GM06990 (cell line): ENCODE data around the gene CCSAP.
A peak's percentile ranks its signal among the peaks of the same experiment; 100 is the strongest.
"Not testable (repeated sequence)": the region's sequence is repeated elsewhere in the genome, so short reads cannot be mapped to it uniquely, and the experiment has no call there.

ENCODE experiments used
- DNase-seq: peaks from one replicate; pipeline ENCODE4 v3.0.0-alpha.2; 2011; ENCODE audit not compliant: insufficient read length; ENCODE audit errors: extremely low read depth
- H3K27me3 ChIP-seq: replicated peaks from 2 replicates; pipeline ENCODE4 v1.6.0; 2011; ENCODE audit warnings: low read length; ENCODE audit not compliant: control insufficient read depth, insufficient read depth
- H3K36me3 ChIP-seq: 2 replicates; pipeline ENCODE4 v1.5.1; 2011; ENCODE audit warnings: low read length; ENCODE audit not compliant: control insufficient read depth, insufficient read depth
- H3K4me3 ChIP-seq: replicated peaks from 2 replicates; pipeline ENCODE4 v1.5.1; 2011; ENCODE audit warnings: low read depth, mild to moderate bottlenecking, control low read depth, low read length
- TF ChIP-seq, protein P1 (sequence below): IDR thresholded peaks from 2 replicates; pipeline ENCODE4 v1.5.1; 2011; ENCODE audit warnings: low read length, control low read depth, mild to moderate bottlenecking, inconsistent platforms; ENCODE audit not compliant: insufficient read depth, poor library complexity, severe bottlenecking

CCSAP gene

DNA sequence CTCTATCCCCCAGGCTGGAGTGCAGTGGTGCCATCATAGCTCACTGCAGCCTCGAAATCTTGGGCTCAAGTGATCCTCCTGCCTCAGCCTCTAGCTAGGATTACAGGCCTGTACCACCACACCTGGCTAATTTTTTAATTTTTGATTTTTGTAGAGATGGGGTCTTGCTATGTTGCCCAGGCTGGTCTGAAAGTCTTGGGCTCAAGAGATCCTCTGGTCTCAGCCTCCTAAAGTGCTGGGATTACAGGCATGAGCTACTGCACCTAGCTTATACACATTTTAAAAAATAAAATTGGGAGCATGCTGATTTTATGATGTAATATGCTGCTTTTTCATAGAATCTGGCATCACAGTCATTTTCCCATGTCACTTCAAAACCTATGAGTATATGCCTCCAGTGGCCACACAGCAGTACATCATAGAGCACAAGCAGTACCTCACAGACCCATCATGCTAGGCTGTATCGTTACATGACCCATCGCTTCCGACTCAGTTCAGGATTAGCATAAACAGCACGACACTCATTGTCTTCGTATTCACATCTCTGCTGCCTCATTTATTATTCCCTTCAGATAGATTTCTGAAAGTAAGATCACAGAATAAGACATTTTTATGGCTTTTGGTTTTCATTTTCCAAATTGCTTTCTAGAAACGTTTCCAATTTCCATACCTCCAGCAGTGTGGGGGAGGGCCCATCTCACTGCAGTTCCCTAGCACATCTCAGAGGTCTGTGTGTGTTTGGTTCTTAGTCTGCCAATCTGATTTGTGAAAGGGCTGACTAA is 35.9 kb upstream of the CCSAP start:
- no peaks in the 10 kb centered on the region for H3K36me3 ChIP-seq
- H3K27me3 ChIP-seq, result no peaks in the 10 kb centered on the region
- TF ChIP-seq, protein P1, sequence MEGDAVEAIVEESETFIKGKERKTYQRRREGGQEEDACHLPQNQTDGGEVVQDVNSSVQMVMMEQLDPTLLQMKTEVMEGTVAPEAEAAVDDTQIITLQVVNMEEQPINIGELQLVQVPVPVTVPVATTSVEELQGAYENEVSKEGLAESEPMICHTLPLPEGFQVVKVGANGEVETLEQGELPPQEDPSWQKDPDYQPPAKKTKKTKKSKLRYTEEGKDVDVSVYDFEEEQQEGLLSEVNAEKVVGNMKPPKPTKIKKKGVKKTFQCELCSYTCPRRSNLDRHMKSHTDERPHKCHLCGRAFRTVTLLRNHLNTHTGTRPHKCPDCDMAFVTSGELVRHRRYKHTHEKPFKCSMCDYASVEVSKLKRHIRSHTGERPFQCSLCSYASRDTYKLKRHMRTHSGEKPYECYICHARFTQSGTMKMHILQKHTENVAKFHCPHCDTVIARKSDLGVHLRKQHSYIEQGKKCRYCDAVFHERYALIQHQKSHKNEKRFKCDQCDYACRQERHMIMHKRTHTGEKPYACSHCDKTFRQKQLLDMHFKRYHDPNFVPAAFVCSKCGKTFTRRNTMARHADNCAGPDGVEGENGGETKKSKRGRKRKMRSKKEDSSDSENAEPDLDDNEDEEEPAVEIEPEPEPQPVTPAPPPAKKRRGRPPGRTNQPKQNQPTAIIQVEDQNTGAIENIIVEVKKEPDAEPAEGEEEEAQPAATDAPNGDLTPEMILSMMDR, result peak; percentile 9
- no peak for DNase-seq
- no peak overlapping the region for H3K4me3 ChIP-seq

DNA sequence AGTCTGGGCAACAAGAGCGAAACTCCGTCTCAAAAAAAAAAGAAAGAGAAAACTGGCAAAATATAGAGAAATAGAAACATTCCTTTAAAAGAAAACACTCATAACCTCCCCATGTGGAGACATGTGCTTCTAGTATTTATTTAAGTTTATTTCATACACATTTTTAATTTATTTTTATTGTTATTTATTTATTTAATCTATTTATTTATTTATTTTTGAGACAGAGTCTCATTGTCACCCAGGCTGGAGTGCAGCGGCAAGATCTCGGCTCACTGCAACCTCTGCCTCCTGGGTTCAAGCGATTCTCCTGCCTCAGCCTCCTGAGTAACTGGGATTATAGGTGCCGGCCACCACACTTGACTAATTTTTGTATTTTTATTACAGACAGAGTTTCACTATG is 35.2 kb upstream of the CCSAP start:
- not testable (repeated sequence) for H3K36me3 ChIP-seq, DNase-seq, H3K27me3 ChIP-seq, H3K4me3 ChIP-seq

DNA sequence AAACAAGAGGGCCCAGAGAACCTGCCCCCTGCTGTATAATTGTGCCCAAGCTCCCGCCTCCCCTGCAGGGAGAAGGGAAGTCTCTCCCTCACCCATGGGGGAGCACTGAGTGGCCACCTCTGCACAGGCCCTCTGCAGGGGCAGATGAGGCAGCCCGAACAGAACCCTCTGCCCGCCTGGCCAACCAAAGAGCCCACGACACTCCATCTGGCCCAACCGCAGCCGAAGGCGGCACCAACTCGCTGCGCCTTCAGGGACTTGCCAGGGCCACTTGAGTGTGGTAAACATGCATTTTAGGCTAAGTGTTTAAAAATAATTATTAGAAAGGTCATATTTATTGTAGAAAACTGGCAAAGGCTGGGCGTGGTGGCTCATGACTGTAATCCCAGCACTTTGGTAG is 34.6 kb upstream of the CCSAP start:
- Histone ChIP-seq H3K36me3 (no peaks in the 10 kb centered on the region), H3K4me3 (no peak overlapping the region), H3K27me3 (no peaks in the 10 kb centered on the region)
- no peak for DNase-seq
- TF ChIP-seq, protein P1, result no peak

DNA sequence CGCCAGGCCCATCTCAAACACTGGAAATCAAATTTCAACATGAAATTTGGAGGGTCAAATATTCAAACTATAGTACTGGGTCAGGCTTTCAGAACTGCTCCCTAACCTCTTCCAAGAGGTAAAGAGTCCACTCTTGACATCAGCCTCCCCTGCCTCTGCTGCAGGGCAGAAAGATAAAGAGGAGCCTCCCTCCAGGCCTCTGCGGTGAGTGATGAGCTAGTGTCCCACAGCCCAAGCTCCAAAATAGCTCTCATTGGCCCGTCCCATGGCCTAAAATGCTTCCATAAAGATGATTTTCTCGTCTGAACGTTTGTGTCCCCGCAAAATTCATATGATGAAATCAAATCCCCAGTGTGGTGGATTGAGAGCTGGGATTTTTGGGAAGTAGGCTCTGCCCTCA is 33.7 kb upstream of the CCSAP start:
- H3K27me3 ChIP-seq, result no peaks in the 10 kb centered on the region
- TF ChIP-seq, protein P1, result no peak
- DNase-seq, result no peak

DNA sequence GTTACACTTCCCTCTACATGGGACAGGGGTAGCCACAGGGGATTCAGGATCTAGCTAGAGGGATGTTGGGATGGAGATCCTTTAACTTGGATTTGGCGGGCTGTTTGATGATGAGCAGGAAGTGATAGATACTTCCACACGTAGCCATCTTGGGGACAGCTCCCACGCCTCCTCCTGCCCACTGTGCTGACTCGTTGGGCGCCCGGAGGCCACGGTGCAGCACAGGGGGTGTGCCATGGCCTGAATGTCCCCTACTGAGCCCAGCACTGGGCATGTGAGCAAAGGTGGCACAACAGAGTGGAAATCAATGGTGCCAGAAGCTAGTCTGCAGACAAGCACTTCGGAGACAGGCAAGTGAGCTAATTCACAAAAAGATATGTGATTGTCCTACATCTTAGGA is 31.6 kb upstream of the CCSAP start:
- no peak for DNase-seq
- H3K36me3 ChIP-seq, result no peaks in the 10 kb centered on the region
- H3K4me3 ChIP-seq, result no peak overlapping the region
- no peaks in the 10 kb centered on the region; the same call in 1 of the 2 replicates for H3K27me3 ChIP-seq
- TF ChIP-seq, protein P1, result no peak

More for the DNA sequence above, 33.7 kb upstream of the CCSAP start:
- Histone ChIP-seq H3K36me3 (no peaks in the 10 kb centered on the region), H3K4me3 (no peak overlapping the region)

DNA sequence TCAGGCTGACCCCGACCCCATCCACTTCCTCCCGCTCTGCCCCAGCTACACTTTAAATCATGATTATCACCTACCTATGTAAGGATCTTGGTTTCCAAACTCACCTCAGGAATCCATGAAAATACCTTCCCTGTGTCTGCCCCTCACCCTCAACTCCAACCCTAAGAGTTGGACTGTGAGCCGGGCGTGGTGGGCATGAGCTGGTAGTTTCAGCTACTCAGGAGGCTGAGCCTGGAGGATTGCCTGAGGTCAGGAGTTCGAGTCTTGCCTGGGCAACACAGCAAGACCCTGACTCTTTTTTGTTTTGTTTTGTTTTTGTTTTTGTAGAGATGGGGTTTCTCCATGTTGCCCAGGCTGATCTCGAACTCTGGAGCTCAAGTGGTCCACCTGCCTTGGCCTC is 30.5 kb upstream of the CCSAP start:
- TF ChIP-seq, protein P1, result no peak
- Histone ChIP-seq H3K4me3 (no peak overlapping the region), H3K36me3 (no peaks in the 10 kb centered on the region), H3K27me3 (no peaks in the 10 kb centered on the region; the same call in 1 of the 2 replicates)
- DNase-seq, result no peak
